ENCODE results near the gene SLC40A1. TPM values are rescaled to one million over a fixed set of nuclear protein-coding genes. Genes with fewer than 3 reads are reported as not detected.

Gene SLC40A1
- polyA plus RNA-seq, 1 donor from 2014 or later, result 12.6 TPM

GRCh38 chr2:189552991-189553404 is 27.6 kb downstream of the SLC40A1 start:
- Histone ChIP-seq H3K27ac (ENCODE audit: low read length) (no peak overlapping the region), H3K4me2 (ENCODE audit: low read length) (no peak overlapping the region), H3K9me3 (ENCODE audit: low read length) (no peaks in the 10 kb centered on the region), H4K20me1 (ENCODE audit: insufficient read depth) (no peaks in the 10 kb centered on the region), H2AFZ (ENCODE audit: low read depth, low read length) (no peak overlapping the region), H3K4me3 (ENCODE audit: low read length) (no peak overlapping the region), H3K27me3 (ENCODE audit: insufficient read depth, low read depth, low read length) (no peaks in the 10 kb centered on the region), H3K36me3 (ENCODE audit: insufficient read depth, low read length) (no peaks in the 10 kb centered on the region), H3K79me2 (replicated peaks; ENCODE audit: insufficient read depth, low read length) (no peaks in the 10 kb centered on the region), H3K9me2 (ENCODE audit: insufficient read depth, low read length) (no peaks in the 10 kb centered on the region), H3F3A (ENCODE audit: insufficient read depth, low read length, poor library complexity, severe bottlenecking) (no peaks in the 10 kb centered on the region), H3K9ac (ENCODE audit: low read length) (no peak overlapping the region)
- TF ChIP-seq EP300 (conservative IDR thresholded peaks at IDR 0.05; ENCODE audit: poor library complexity, severe bottlenecking) (no peak), CTCF (IDR thresholded peaks at IDR 0.05; ENCODE audit: poor library complexity, severe bottlenecking) (no peak), POLR2AphosphoS5 (IDR thresholded peaks at IDR 0.05) (no peak), TAF1 (IDR thresholded peaks at IDR 0.05; ENCODE audit: low read depth) (no peak)
- TF ChIP-seq, protein P1, sequence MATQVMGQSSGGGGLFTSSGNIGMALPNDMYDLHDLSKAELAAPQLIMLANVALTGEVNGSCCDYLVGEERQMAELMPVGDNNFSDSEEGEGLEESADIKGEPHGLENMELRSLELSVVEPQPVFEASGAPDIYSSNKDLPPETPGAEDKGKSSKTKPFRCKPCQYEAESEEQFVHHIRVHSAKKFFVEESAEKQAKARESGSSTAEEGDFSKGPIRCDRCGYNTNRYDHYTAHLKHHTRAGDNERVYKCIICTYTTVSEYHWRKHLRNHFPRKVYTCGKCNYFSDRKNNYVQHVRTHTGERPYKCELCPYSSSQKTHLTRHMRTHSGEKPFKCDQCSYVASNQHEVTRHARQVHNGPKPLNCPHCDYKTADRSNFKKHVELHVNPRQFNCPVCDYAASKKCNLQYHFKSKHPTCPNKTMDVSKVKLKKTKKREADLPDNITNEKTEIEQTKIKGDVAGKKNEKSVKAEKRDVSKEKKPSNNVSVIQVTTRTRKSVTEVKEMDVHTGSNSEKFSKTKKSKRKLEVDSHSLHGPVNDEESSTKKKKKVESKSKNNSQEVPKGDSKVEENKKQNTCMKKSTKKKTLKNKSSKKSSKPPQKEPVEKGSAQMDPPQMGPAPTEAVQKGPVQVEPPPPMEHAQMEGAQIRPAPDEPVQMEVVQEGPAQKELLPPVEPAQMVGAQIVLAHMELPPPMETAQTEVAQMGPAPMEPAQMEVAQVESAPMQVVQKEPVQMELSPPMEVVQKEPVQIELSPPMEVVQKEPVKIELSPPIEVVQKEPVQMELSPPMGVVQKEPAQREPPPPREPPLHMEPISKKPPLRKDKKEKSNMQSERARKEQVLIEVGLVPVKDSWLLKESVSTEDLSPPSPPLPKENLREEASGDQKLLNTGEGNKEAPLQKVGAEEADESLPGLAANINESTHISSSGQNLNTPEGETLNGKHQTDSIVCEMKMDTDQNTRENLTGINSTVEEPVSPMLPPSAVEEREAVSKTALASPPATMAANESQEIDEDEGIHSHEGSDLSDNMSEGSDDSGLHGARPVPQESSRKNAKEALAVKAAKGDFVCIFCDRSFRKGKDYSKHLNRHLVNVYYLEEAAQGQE (IDR thresholded peaks at IDR 0.05; ENCODE audit: borderline replicate concordance), result no peak

- H3K27ac ChIP-seq (ENCODE audit: low read length), result no peak overlapping the region
These were observed 28.1 kb downstream of the SLC40A1 start for GRCh38 chr2:189552334-189552990.

More at GRCh38 chr2:189552334-189552990, 28.1 kb downstream of the SLC40A1 start:
- H3K79me2 ChIP-seq (replicated peaks; ENCODE audit: insufficient read depth, low read length), result no peaks in the 10 kb centered on the region
- no peaks in the 10 kb centered on the region for H3F3A ChIP-seq (ENCODE audit: insufficient read depth, low read length, poor library complexity, severe bottlenecking)
- H3K9me2 ChIP-seq (ENCODE audit: insufficient read depth, low read length), result no peaks in the 10 kb centered on the region
- TF ChIP-seq TAF1 (IDR thresholded peaks at IDR 0.05; ENCODE audit: low read depth) (no peak), EZH2 (IDR thresholded peaks at IDR 0.05; ENCODE audit: borderline replicate concordance, insufficient read depth, low read length, poor library complexity, severe bottlenecking) (no peak), MXI1 (conservative IDR thresholded peaks at IDR 0.05; ENCODE audit: poor library complexity, severe bottlenecking) (no peak), POLR2AphosphoS5 (IDR thresholded peaks at IDR 0.05) (no peak), RAD21 (conservative IDR thresholded peaks at IDR 0.05) (no peak), SMC3 (conservative IDR thresholded peaks at IDR 0.05; ENCODE audit: poor library complexity) (no peak), EP300 (conservative IDR thresholded peaks at IDR 0.05; ENCODE audit: poor library complexity, severe bottlenecking) (no peak), CTCF (IDR thresholded peaks at IDR 0.05; ENCODE audit: poor library complexity, severe bottlenecking) (no peak)
- TF ChIP-seq, protein P1 (IDR thresholded peaks at IDR 0.05; ENCODE audit: borderline replicate concordance), result no peak
- H3K36me3 ChIP-seq (ENCODE audit: insufficient read depth, low read length), result no peaks in the 10 kb centered on the region
- no peaks in the 10 kb centered on the region for H3K9me3 ChIP-seq (ENCODE audit: low read length)
- H4K20me1 ChIP-seq (ENCODE audit: insufficient read depth), result no peaks in the 10 kb centered on the region
- no peak overlapping the region for H3K4me3 ChIP-seq (ENCODE audit: low read length)
- no peaks in the 10 kb centered on the region for H3K27me3 ChIP-seq (ENCODE audit: insufficient read depth, low read depth, low read length)
- no peak overlapping the region for H3K4me2 ChIP-seq (ENCODE audit: low read length)
- no peak overlapping the region for H2AFZ ChIP-seq (ENCODE audit: low read depth, low read length)
- no peak overlapping the region for H3K9ac ChIP-seq (ENCODE audit: low read length)

All from neural cell (in vitro differentiated cells).